ENCODE results near the gene CFAP299. TPM values are rescaled to one million over a fixed set of nuclear protein-coding genes. Genes with fewer than 3 reads are reported as not detected.

The CFAP299 gene
- polyA plus RNA-seq, 2 of the 4 experiments (the other 2 are of a cell fraction), result not detected

DNA sequence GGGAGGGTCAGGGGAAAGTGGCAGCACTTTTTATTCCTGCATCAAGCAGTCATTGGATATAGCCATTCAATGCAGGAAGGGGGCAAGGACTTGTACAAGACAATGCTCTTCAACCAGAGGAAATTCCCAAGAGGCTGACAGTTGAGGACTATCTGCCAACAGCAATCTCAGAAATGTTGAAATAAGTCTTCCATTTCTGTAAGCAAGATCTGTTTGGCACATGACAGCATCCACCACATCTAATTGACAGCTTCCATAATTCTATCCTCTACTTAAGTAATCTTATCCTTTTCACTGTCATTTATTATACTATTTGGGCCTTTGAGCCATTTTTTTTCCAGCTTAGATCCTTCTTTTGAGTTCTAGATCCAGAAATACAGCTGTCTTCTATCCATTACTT is 110.7 kb downstream of the CFAP299 start:
- no peaks in the 10 kb centered on the region for H3K9me3 ChIP-seq
- no peak overlapping the region for H3K4me2 ChIP-seq
- FAIRE-seq (no peak), DNase-seq (ENCODE audit: low read depth in 1 of 2, low spot score in 1 of 2) (no peak), ATAC-seq (no peak)
- no peak overlapping the region for H3K27ac ChIP-seq
- TF ChIP-seq, protein P1, sequence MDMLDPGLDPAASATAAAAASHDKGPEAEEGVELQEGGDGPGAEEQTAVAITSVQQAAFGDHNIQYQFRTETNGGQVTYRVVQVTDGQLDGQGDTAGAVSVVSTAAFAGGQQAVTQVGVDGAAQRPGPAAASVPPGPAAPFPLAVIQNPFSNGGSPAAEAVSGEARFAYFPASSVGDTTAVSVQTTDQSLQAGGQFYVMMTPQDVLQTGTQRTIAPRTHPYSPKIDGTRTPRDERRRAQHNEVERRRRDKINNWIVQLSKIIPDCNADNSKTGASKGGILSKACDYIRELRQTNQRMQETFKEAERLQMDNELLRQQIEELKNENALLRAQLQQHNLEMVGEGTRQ (IDR thresholded peaks at IDR 0.05), result no peak
- TF ChIP-seq TFCP2L1 (CRISPR knock-in tag; IDR thresholded peaks at IDR 0.05) (no peak), RCOR1 (IDR thresholded peaks at IDR 0.05; ENCODE audit: low read depth, low read length) (no peak), ZC3H11A (IDR thresholded peaks at IDR 0.05) (no peak), NPAS2 (CRISPR knock-in tag; IDR thresholded peaks at IDR 0.05; ENCODE audit: borderline replicate concordance) (no peak), CEBPB (IDR thresholded peaks at IDR 0.05) (no peak), FOSB (CRISPR knock-in tag; IDR thresholded peaks at IDR 0.05) (no peak), MYC (IDR thresholded peaks at IDR 0.05; ENCODE audit: borderline replicate concordance, low read length) (no peak), ZNF302 (CRISPR knock-in tag; IDR thresholded peaks at IDR 0.05) (no peak), MAZ (IDR thresholded peaks at IDR 0.05; ENCODE audit: borderline replicate concordance, low read depth, low read length) (no peak), CHD2 (IDR thresholded peaks at IDR 0.05; ENCODE audit: low read length, partially characterized antibody) (no peak), JUN (IDR thresholded peaks at IDR 0.05) (no peak), ESRRA (IDR thresholded peaks at IDR 0.05; ENCODE audit: borderline replicate concordance, low read length) (no peak), FOSL2 (IDR thresholded peaks at IDR 0.05) (no peak), FOSL2 (CRISPR knock-in tag; IDR thresholded peaks at IDR 0.05) (no peak), CBX8 (IDR thresholded peaks at IDR 0.05) (no peak), HOXA7 (CRISPR knock-in tag; IDR thresholded peaks at IDR 0.05) (no peak)
- TF ChIP-seq, protein P2, sequence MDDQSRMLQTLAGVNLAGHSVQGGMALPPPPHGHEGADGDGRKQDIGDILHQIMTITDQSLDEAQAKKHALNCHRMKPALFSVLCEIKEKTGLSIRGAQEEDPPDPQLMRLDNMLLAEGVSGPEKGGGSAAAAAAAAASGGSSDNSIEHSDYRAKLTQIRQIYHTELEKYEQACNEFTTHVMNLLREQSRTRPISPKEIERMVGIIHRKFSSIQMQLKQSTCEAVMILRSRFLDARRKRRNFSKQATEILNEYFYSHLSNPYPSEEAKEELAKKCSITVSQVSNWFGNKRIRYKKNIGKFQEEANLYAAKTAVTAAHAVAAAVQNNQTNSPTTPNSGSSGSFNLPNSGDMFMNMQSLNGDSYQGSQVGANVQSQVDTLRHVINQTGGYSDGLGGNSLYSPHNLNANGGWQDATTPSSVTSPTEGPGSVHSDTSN (IDR thresholded peaks at IDR 0.05), result no peak
- TF ChIP-seq, protein P3, sequence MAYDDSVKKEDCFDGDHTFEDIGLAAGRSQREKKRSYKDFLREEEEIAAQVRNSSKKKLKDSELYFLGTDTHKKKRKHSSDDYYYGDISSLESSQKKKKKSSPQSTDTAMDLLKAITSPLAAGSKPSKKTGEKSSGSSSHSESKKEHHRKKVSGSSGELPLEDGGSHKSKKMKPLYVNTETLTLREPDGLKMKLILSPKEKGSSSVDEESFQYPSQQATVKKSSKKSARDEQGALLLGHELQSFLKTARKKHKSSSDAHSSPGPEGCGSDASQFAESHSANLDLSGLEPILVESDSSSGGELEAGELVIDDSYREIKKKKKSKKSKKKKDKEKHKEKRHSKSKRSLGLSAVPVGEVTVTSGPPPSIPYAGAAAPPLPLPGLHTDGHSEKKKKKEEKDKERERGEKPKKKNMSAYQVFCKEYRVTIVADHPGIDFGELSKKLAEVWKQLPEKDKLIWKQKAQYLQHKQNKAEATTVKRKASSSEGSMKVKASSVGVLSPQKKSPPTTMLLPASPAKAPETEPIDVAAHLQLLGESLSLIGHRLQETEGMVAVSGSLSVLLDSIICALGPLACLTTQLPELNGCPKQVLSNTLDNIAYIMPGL (CRISPR knock-in tag; IDR thresholded peaks at IDR 0.05; ENCODE audit: borderline replicate concordance), result no peak
- TF ChIP-seq, protein P4, sequence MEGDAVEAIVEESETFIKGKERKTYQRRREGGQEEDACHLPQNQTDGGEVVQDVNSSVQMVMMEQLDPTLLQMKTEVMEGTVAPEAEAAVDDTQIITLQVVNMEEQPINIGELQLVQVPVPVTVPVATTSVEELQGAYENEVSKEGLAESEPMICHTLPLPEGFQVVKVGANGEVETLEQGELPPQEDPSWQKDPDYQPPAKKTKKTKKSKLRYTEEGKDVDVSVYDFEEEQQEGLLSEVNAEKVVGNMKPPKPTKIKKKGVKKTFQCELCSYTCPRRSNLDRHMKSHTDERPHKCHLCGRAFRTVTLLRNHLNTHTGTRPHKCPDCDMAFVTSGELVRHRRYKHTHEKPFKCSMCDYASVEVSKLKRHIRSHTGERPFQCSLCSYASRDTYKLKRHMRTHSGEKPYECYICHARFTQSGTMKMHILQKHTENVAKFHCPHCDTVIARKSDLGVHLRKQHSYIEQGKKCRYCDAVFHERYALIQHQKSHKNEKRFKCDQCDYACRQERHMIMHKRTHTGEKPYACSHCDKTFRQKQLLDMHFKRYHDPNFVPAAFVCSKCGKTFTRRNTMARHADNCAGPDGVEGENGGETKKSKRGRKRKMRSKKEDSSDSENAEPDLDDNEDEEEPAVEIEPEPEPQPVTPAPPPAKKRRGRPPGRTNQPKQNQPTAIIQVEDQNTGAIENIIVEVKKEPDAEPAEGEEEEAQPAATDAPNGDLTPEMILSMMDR (IDR thresholded peaks at IDR 0.05), result no peak
- no peak overlapping the region for H3K4me3 ChIP-seq
- POLR2A ChIA-PET, result no interaction called here
- H3K4me1 ChIP-seq, result no peaks in the 10 kb centered on the region
- CTCF ChIA-PET, result no interaction called here

DNA sequence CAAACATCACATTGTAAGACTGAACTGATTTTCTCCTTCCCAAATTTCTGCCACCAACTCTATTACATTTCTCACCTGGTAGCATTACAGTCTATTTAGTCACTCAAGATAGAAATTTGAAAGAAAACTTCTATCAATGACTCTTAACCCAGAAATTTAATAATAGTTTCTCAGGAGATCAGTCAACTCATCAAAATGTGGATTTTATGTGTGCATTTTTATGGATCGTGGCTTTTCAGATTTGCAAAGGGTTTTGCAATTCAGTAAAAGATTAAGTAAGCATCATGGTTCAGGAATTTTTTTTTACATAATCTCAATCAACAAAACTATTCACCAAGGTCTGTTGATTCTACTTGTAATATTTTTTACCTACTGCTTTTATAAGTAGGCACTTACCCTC is 111.1 kb downstream of the CFAP299 start:
- Histone ChIP-seq H3K27ac (no peak overlapping the region), H3K9me3 (no peaks in the 10 kb centered on the region), H3K4me1 (no peaks in the 10 kb centered on the region), H3K4me3 (no peak overlapping the region), H3K4me2 (no peak overlapping the region)
- WGBS (ENCODE audit: missing lambda C conversion rate), result 15% methylated on average over 1 of the region's 1 CpG
- TF ChIP-seq, protein P1 (IDR thresholded peaks at IDR 0.05), result no peak
- TF ChIP-seq HOXA7 (CRISPR knock-in tag; IDR thresholded peaks at IDR 0.05), result no peak
- no peak for TF ChIP-seq EP300 (IDR thresholded peaks at IDR 0.05)
- TF ChIP-seq HDAC2 (IDR thresholded peaks at IDR 0.05), result no peak
- TF ChIP-seq RARB (CRISPR knock-in tag; IDR thresholded peaks at IDR 0.05), result no peak
- TF ChIP-seq CHD4 (IDR thresholded peaks at IDR 0.05; ENCODE audit: borderline replicate concordance), result no peak
- no peak for TF ChIP-seq KDM1A (IDR thresholded peaks at IDR 0.05; ENCODE audit: low read depth)
- TF ChIP-seq NPAS2 (CRISPR knock-in tag; IDR thresholded peaks at IDR 0.05; ENCODE audit: borderline replicate concordance), result no peak
- TF ChIP-seq FOXS1 (CRISPR knock-in tag; IDR thresholded peaks at IDR 0.05), result no peak
- TF ChIP-seq MYC (IDR thresholded peaks at IDR 0.05; ENCODE audit: borderline replicate concordance, low read length), result no peak
- FAIRE-seq (no peak), DNase-seq (ENCODE audit: low read depth in 1 of 2, low spot score in 1 of 2) (no peak), ATAC-seq (no peak)
- ChIA-PET POLR2A (no interaction called here), CTCF (no interaction called here)

All from A549 (cell line).